HEK293 (cell line): ENCODE data around the gene CCR5AS.

Experiments
- GFI1B ChIP-seq: fragments of 450-650 bp; formaldehyde crosslinking; IDR thresholded peaks from 2 replicates; pipeline ENCODE4 v1.5.1; 2016; ENCODE audit warnings: missing biosample characterization, missing genetic modification characterization
- KLF16 ChIP-seq: fragments of 450-650 bp; formaldehyde crosslinking; IDR thresholded peaks from 2 replicates; pipeline ENCODE4 v1.5.1; 2017; ENCODE audit warnings: missing biosample characterization, missing genetic modification characterization
- OSR2 ChIP-seq: fragments of 450-650 bp; formaldehyde crosslinking; IDR thresholded peaks from 2 replicates; pipeline ENCODE4 v1.5.1; 2016; ENCODE audit warnings: missing biosample characterization, missing genetic modification characterization
- SALL2 ChIP-seq: fragments of 450-650 bp; formaldehyde crosslinking; IDR thresholded peaks from 2 replicates; pipeline ENCODE4 v1.5.0; 2017; ENCODE audit warnings: missing biosample characterization, mild to moderate bottlenecking, missing genetic modification characterization, borderline replicate concordance
- YY1 ChIP-seq: fragments of 450-650 bp; formaldehyde crosslinking; IDR thresholded peaks from 2 replicates; pipeline ENCODE4 v1.5.1; 2018; ENCODE audit warnings: missing biosample characterization, missing genetic modification characterization
- ZNF184 ChIP-seq: fragments of 450-650 bp; IDR thresholded peaks from 2 replicates; pipeline ENCODE4 v1.5.1; 2018; ENCODE audit warnings: missing biosample characterization, mild to moderate bottlenecking, missing genetic modification characterization
- ZNF248 ChIP-seq: fragments of 450-650 bp; formaldehyde crosslinking; IDR thresholded peaks from 2 replicates; pipeline ENCODE4 v1.5.1; 2017; ENCODE audit warnings: missing biosample characterization, missing genetic modification characterization
- ZNF26 ChIP-seq: fragments of 450-650 bp; formaldehyde crosslinking; IDR thresholded peaks from 2 replicates; pipeline ENCODE4 v1.5.1; 2016; ENCODE audit warnings: missing biosample characterization, missing genetic modification characterization
- ZNF341 ChIP-seq: fragments of 450-650 bp; formaldehyde crosslinking; IDR thresholded peaks from 2 replicates; pipeline ENCODE4; 2016; ENCODE audit warnings: low read depth, missing biosample characterization, missing genetic modification characterization
- ZNF776 ChIP-seq: fragments of 450-650 bp; formaldehyde crosslinking; IDR thresholded peaks from 2 replicates; pipeline ENCODE4 v1.5.0; 2017; ENCODE audit warnings: missing biosample characterization, missing genetic modification characterization, borderline replicate concordance
- TF ChIP-seq, protein P1 (sequence below): fragments of 450-650 bp; formaldehyde crosslinking; IDR thresholded peaks from 2 replicates; pipeline ENCODE4 v1.5.1; 2016; ENCODE audit warnings: missing biosample characterization, missing genetic modification characterization
- TF ChIP-seq, protein P2 (sequence below): fragments of 450-650 bp; formaldehyde crosslinking; IDR thresholded peaks from 2 replicates; pipeline ENCODE4 v1.5.1; 2016; ENCODE audit warnings: missing biosample characterization, missing genetic modification characterization

GRCh38 chr3:46406788-46407611 lies at the start of gene CCR5AS, which contains the start of gene CCRL2:
- TF ChIP-seq, protein P1, sequence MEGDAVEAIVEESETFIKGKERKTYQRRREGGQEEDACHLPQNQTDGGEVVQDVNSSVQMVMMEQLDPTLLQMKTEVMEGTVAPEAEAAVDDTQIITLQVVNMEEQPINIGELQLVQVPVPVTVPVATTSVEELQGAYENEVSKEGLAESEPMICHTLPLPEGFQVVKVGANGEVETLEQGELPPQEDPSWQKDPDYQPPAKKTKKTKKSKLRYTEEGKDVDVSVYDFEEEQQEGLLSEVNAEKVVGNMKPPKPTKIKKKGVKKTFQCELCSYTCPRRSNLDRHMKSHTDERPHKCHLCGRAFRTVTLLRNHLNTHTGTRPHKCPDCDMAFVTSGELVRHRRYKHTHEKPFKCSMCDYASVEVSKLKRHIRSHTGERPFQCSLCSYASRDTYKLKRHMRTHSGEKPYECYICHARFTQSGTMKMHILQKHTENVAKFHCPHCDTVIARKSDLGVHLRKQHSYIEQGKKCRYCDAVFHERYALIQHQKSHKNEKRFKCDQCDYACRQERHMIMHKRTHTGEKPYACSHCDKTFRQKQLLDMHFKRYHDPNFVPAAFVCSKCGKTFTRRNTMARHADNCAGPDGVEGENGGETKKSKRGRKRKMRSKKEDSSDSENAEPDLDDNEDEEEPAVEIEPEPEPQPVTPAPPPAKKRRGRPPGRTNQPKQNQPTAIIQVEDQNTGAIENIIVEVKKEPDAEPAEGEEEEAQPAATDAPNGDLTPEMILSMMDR (tag by site-specific recombination), result no peak
- TF ChIP-seq ZNF184 (tag by site-specific recombination), result no peak
- no peak for TF ChIP-seq GFI1B
- TF ChIP-seq SALL2, result no peak
- TF ChIP-seq, protein P2, sequence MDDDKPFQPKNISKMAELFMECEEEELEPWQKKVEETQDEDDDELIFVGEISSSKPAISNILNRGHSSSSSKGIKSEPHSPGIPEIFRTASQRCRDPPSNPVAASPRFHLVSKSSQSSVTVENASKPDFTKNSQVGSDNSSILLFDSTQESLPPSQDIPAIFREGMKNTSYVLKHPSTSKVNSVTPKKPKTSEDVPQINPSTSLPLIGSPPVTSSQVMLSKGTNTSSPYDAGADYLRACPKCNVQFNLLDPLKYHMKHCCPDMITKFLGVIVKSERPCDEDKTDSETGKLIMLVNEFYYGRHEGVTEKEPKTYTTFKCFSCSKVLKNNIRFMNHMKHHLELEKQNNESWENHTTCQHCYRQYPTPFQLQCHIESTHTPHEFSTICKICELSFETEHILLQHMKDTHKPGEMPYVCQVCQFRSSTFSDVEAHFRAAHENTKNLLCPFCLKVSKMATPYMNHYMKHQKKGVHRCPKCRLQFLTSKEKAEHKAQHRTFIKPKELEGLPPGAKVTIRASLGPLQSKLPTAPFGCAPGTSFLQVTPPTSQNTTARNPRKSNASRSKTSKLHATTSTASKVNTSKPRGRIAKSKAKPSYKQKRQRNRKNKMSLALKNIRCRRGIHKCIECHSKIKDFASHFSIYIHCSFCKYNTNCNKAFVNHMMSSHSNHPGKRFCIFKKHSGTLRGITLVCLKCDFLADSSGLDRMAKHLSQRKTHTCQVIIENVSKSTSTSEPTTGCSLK, result no peak
- no peak for TF ChIP-seq KLF16 (tag by site-specific recombination)
- TF ChIP-seq ZNF776, result no peak
- TF ChIP-seq ZNF341 (tag by site-specific recombination), result no peak
- no peak for TF ChIP-seq OSR2 (tag by site-specific recombination)
- TF ChIP-seq ZNF26, result no peak
- TF ChIP-seq ZNF248, result no peak
- no peak for TF ChIP-seq YY1
